NCI-H2196 (cell line): ENCODE data around the gene PXDN.

Experiments
- DNase-seq: peaks from one replicate; lab custom pipeline; 2025; ENCODE audit not compliant: unreplicated experiment; lab: John Stamatoyannopoulos, UW

The PXDN gene

DNA sequence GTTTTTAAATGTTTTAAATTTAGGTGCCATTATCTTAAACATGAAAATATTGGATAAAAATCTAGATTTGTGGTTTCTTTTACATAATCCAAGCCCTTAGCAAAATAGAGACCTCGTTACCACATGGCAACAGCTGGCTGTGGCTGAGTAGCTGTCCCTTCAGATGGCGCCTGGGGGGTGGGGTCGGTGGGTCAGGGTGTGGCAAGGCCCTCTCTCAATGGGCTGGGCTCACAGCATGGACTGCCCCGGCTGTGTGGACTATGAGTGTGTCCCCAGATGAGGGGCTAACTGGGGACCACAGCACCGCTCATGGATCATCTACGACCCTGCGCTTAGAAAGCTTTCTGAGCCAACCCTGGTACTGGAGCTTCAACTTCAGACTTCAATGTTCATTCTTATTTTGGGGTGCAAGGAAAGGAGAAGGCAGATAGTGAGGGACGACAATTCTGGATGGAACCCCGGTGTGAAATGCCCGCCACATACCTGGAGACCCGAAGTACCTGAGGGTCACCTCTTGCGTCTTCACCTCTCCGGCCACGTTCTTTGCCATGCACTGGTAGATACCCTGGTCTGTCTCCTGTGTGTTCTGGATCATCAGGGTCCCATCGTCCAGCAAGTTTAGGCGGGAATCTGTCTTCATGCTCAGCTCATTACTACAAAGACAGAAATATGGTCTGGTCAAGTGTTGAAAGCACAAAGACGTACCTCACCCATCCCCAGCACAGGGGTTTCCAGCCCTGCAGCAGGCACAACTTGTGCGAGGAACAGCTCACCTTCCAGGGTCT, 71.0 kb downstream of the PXDN start:
- DNase-seq = no peak

- no peak for DNase-seq
These were observed 71.6 kb downstream of the PXDN start for GRCh38 chr2:1672738-1673137.

- no peak for DNase-seq
These were observed 72.4 kb downstream of the PXDN start for GRCh38 chr2:1671916-1672315.

DNA sequence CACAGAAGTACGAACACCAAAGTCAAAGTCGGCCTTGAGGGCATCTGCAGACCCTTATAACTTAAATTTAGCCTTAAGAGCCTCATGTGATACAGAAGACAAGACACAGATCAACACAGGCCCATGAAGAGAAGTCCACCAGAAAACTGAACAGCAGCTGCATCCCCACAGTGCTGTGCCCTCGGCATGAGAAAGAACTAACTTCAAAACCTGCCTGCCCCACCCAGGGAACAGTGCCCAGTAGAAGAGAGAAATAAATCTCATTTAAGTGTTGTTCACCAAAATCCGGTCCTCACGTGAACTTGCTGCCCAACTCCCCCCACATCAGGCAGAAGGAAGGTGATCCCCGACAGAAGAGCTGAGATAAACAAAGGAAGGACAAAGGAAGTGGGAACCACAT, 73.7 kb downstream of the PXDN start:
- DNase-seq = no peak

DNA sequence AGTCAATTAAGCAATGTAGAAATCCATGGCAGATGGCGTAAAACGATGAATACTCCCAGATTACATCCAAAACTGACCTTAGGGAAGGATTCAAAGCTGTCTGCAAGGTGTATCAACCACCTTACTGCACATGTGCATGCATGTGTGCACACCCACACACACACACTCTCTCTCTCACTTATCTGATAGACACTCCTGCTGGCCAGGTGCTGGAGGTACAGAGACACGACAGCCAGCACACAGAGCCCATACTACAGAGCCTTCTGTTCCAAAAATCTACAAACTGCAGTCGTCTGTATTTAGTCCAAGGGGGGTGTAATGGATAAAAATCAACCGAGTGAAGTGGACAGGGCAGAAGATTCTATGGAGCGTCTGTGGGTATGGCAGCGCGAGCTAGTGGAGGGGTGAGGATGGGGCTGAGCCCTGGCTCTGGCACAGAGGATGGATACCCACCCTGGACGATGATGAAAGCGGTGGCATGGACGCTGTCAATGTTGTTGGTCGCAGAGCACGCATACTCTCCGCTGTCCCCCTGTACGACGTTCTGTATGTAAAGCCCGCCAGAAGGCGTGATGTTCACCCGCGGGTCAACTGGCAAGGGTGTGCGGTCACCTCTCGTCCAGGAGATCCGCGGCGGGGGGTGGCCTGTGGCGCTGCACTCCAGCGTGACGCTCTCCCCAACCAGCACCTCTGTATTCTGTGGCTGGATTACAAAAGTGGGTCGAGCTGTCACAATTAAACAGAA, 78.4 kb downstream of the PXDN start:
- no peak for DNase-seq

DNA sequence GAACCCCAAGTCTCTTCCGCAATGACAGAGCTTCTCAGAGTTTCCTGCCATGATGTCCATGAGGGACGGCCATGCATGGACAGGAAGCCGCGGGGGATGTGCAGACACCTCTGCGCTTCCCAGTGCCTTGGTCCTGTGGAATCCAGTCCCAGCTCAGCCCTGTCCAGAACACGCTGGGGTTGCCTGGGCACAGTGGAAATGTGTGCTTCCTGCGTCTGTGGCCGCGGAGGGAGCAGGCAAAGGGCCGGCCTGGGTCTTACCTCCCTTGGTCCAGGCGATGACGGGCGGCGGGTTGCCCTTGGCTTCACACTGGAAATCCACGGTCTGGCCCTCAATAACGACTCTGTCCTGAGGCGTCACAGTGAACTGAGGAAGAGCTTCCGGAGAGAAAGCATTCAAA, 79.6 kb downstream of the PXDN start:
- DNase-seq = no peak

GRCh38 chr2:1664076-1664605, 80.2 kb downstream of the PXDN start:
- DNase-seq = no peak

DNA sequence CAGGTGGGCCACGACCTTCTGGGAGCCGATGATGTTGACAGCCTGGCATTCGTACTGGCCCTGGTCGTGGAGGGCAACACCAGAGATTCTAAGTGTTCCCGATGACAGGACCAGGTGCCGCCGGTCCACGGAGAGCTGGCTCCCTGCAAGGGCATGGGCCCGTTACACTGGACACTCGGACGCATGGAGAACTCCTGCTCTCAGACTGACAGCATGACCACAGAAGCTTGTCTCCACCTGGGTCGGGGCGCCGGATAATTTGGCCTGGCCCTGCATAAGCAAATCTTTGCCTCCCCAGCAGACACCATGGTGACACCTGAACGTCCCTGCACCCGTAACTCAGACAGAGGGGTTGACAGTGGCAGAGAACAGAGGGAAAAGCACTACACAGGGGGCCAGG, 80.7 kb downstream of the PXDN start:
- DNase-seq = no peak

DNA sequence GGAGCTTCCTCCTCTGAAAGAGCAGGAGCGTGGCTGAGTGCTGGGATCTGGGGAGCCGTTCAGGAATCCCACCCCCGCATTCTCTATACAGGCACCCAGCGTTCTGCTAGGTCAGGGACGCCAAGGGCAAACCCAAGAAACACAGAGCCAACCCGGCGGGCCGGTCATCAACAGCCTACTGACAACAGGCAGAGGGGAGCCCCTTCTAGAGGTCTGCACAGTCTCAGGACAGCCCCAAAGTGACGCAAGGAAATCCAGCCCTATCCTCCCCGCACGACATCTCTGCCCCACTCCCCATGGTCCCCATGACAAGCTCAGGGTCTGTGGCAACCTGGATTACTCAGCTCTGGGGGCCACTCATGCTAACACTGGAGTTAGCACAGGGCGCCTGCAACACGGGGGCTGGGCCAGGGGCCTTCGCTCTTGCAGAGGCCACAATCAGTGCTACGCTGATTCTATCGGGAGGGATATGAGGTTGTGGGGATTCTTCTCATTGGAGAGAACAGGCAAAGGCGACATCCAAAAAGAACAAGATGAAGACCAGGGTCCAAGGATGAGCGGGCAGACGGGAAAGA, 81.6 kb downstream of the PXDN start:
- no peak for DNase-seq

GRCh38 chr2:1661891-1662605, 82.3 kb downstream of the PXDN start:
- no peak for DNase-seq

DNA sequence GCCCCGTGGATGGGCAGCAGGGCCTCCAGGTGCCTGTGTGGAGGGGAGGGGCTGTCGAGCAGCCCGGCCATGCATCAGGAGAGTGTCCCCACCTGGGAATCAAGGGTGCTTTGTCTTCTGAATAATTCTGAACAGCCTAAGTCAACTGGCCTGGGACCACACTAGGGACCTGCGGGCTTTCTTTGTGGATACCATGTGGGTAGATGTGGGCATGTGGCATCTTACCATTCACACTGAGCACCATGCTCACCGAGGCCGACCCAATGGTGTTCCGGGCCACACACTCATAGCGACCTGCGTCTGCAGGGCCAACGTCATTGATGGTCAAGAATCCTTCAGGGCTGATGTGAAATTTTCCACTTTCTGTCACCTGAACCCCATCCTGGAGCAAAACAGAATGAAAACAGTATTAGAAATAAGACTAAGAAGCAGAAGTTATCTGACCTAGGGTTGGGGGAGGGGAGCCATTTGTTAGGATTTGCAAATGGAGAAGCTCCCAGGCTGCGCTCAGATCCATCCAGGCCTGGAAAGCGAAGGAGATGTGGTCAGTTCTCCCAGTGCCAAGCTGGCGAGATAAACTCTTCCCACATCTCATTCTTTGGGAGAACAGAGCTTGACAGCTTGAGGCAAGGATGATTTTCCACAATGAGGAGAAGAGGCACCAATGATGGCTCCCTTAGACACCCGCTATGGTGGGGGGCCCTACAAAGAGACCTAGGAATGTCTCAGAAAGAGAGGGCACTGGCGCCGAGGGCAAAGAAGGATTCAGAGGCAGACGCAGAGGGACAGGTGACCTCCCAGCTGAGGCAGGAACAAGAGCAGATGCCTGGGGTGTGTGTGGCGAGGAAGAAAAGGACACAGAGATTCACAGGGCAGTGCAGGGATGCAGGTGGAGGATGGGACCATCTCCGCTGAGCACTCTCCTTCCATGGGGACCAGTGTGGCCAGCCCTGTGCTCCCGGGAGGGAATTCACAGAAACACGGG, 83.4 kb downstream of the PXDN start:
- DNase-seq = no peak

GRCh38 chr2:1659951-1660565, 84.3 kb downstream of the PXDN start:
- DNase-seq = no peak

DNA sequence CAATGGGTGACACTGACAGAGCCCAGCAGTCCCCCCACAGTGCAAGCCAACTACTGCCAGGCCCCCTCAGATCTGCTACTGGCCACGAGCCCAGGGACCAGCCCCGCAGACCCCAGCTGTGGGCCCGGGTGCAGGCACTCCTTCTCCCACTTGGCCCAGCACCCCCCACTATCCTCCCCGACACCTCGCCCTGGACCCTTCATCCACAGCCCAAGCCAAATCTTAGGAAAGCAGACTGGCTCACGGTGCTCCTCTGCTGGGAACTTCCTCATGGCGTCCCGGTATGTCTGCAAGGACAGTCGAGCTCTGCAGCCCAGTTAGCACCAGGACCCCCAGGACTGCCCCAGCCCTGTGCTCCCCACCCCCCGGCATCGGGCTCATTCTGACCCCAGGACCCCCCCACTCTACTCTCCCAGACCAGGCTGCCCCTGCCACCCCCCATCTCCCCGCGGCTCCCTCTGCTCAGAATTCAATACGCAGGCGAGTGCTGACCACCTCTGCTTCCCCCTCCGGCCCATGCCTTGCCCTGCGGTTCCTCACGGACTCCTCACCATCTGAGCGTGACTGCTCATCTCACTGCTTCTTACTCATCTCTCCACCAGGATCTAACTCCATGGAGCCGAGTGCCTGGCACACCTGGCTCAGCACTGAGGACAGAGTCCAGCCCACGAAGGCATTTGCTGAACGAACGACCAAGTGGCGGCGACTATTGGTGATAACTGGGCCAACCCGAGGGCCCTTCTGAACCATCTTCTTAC, 85.7 kb downstream of the PXDN start:
- no peak for DNase-seq

GRCh38 chr2:1656961-1657841, 87.1 kb downstream of the PXDN start:
- no peak for DNase-seq

DNA sequence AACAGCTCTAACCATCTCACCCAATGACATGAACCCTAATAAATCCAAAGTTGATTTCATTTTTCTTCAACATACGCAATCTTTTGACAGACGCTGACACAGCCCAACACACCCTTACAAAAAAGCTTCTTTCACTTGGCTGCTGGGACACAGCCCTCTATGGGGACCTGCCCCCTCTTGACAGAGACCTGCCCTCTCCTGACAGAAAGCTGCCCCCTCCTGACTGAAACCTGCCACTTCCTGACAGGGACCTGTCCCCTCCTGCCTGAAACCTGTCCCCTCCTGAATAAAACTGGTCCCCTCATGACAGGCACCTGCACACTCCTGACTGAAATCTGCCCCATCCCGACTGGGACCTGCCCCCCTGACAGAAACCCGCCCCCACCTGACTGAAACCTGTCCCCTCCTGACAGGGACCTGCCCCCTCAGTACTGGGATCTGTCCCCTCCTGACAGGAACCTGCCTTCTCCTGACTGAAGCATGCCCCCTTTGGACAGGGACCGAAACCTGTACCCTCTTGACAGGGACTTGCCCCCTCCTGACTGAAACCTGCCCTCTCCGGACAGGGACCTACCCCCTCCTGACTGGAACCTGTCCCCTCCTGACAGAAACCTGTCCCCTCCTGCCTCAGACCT, 87.9 kb downstream of the PXDN start:
- DNase-seq = no peak

DNA sequence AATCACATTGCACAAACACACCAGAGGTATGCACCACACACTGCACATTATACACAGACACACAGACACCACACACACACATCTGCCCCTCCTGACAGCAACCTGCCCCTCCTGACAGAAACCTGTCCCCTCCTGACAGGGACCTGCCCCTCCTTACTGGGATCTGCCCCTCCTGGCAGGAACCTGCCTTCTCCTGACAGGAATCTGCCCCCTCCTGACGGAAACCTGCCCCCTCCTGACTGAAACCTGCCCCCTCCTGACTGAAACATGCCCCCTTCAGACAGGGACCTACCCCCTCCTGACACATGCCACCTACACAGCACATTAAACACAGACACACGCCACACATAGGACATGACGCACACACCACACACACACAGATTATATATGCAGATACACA, 88.9 kb downstream of the PXDN start:
- DNase-seq = no peak

DNA sequence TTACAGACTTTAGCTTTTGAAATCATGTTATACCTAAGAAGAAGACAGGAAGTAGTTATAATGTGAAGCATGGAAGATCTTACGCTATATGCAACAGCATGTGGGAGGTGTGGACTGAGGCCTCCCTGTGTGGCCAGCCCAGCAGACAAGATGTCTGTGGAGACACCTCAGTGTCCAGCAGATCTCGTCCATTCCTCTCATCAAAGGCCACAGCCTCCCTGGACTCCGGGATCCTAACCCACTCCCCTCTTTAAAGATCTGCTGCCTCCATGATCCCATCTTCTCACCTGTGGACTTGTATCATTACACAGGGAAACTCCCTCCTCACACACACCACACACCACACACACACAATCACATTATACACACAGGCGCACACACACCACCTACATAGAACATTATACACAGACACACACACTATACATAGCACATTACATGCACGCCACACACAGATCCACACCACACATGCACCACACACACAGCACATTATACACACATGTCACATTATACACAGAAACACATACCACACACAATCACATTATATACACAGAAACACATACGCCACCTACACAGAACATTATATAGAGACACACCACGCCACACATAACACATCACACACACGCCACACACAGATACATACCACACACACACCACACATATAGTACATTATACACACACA, 89.5 kb downstream of the PXDN start:
- no peak for DNase-seq
